ENCODE results near the gene CLTC.
"Not testable (repeated sequence)": the region's sequence is repeated elsewhere in the genome, so short reads cannot be mapped to it uniquely, and the experiment has no call there.

Gene CLTC

DNA sequence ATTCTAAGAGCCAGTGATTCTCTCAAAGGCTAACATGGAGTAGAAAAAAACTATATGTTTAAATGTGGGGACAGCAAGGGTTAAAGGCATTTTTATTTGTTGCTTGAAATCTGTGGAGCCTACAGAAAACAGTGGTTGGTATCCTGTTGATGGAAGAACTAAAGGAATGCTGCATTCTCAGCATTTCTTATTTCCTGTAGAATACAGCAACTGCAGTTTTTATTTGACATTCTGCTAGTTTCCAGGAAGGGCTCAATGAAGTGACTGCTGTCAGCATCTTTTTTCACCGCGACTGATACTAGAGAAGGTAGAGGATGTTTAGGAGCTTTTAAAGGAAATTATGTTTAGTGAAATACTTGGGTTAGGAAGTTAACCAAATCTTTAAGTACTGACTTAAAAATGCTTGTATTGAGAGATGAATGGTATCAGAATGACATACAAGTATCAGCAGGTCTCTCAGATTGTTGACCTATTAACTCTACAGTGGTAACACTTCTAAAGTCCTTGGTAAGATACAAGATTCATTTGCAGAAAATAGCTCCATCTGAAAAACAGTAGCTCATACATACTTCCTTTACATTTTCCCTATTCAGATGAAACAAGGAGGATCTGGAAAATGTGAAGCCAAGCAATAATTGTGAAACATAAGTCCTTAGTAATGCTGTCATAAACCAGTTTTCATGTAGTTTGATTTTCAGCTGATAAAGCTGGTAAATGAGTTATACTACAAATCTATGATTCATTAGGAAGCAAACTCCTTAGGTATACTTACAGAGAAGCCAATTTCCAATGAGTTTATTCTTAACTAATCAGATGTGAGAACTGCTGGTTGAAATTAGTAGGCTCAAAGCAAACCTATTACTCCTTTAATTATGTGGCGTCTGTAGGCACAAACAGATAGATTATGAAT, 15.2 kb downstream of the CLTC start:
- no peak for DNase-seq

- no peak for DNase-seq
These were observed 18.1 kb downstream of the CLTC start for GRCh38 chr17:59637611-59638310.

- DNase-seq: no peak
These were observed 18.9 kb downstream of the CLTC start for GRCh38 chr17:59638553-59638952.

DNA sequence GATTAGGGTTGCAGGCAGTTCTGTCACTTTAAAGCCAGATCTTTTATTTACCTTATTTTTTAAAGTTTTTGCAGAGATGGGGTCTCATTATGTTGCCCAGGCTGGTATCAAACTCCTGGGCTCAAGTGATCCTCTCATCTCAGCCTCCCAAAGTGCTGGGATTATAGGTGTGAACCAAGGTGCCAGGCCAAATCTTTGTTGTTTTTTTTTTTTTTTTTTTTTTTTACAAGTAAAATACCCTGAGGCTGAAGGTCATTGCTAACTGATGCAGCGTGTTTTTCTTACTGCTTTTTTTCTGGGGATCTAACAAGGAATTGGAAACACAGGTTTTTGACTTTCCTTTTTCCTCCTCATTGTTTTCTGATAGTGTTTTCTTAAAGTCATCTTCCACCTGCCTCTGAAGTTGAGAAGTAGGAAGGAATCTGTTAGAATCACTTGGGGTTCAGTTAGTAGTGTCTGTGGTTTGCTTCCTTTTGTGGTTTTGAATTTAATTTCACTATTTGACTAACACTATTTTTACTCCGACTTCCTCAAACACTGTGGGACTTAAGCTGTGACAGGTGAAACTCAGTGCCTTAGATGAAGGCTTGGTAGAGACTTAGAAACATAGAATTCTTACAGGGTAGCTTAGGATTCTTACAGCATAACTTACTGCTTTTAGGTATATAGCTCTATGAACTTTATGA, 22.2 kb downstream of the CLTC start:
- no peak for DNase-seq

- DNase-seq: no peak
These were observed 22.9 kb downstream of the CLTC start for GRCh38 chr17:59642565-59642964.

- DNase-seq: no peak
These were observed 23.8 kb downstream of the CLTC start for GRCh38 chr17:59643159-59644140.

DNA sequence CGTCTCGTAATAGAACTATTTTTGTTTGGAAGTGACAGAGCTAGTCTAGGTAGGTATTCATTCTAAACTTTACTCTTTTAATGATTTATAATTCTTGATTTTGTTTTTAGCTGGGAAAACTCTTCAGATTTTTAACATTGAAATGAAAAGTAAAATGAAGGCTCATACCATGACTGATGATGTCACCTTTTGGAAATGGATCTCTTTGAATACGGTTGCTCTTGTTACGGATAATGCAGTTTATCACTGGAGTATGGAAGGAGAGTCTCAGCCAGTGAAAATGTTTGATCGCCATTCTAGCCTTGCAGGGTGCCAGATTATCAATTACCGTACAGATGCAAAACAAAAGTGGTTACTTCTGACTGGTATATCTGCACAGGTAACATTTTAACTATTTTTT, 27.6 kb downstream of the CLTC start:
- DNase-seq: no peak

- no peak for DNase-seq
These were observed 30.2 kb downstream of the CLTC start for GRCh38 chr17:59649886-59650285.

GRCh38 chr17:59650642-59651041, 30.9 kb downstream of the CLTC start:
- DNase-seq: no peak

DNA sequence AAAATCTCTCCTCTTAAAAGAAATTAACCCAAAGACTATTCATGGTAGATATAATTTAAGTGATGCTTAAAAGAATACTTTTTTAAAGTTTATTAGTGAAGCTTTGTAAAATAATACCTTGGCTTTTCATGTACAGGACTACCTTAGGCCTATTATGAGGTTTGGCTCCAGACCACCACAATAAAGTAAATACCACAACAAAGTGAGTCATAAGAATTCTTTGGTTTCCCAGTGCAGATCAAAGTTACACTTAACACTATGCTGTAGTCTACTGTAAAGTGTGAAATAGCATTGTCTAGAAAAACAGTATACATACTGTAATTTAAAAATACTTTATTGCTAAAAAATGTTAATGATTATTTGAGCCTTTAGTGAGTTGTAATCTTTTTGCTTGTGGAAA, 31.7 kb downstream of the CLTC start:
- DNase-seq: no peak

DNA sequence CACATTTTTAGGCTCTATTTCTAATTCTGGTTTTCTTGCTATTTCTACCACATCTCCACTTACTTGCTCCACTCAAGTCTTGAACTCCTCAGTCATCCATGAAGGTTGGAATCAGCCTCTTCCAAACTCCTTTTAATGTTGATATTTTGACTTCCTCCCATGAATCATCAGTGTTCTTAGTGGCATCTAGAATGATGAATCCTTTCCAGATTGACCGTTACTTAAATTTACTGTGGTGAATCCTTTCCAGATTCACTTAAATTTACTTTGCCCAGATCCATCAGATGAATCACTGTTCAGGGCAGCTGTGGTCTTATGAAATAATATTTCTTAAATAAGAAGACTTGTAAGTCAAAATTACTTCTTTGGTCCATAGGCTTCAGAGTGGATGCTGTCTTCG, 32.4 kb downstream of the CLTC start:
- DNase-seq: no peak

DNA sequence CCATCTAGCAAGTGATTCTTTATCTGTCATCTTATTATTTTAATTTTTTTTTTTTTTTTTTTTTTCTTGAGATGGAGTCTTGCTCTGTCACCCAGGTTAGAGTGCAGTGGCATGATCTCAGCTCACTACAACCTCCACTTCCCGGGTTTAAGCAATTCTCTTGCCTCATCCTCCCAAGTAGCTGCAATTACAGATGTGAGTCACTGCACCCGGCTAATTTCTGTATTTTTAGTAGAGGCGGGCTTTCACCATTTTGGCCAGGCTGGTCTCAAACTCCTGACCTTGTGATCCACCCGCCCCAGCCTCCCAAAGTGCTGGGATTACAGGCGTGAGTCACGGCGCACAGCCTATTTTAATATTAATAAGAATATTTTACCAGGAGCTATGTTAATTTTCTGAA, 36.9 kb downstream of the CLTC start:
- DNase-seq: not testable (repeated sequence)

GRCh38 chr17:59666235-59666634, 46.5 kb downstream of the CLTC start:
- no peak for DNase-seq

- DNase-seq: no peak
These were observed 49.1 kb downstream of the CLTC start for GRCh38 chr17:59668816-59669215.

DNA sequence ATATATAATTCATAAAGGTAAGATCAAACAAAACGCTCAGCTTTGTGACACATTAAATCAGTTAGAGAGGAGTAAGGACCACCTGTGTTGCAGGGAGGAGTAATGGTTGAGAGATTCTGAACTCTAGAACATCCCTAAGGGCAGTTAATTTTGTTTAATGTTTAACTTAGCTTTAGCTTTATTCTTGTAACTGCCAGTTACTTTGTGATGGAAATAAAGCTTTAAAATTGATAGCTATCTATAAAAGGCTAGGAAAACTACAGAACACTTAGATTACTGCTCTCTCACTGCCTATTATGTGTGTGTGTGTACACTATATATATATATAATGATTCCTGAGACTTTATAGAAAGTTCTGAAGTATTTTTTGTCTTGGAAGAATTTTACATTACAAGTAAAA, 49.7 kb downstream of the CLTC start:
- no peak for DNase-seq

- DNase-seq: no peak
These were observed 50.2 kb downstream of the CLTC start for GRCh38 chr17:59669944-59670343.

GRCh38 chr17:59671386-59671785, 51.7 kb downstream of the CLTC start:
- no peak for DNase-seq

GRCh38 chr17:59675231-59675630, 55.5 kb downstream of the CLTC start:
- no peak for DNase-seq

DNA sequence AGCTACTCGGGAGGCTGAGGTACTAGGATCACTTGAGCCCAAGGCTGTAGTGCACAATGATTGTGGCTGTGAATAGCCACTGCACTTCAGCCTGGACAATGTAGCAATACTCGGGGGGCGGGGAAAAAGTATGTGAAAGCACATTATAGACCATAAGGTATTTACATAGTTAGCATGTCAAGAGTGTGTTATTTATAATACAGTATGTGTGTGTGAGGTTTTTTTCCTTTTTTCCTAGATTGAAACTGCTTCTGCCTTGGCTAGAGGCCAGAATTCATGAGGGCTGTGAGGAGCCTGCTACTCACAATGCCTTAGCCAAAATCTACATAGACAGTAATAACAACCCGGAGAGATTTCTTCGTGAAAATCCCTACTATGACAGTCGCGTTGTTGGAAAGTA, 57.0 kb downstream of the CLTC start:
- DNase-seq: no peak

DNA sequence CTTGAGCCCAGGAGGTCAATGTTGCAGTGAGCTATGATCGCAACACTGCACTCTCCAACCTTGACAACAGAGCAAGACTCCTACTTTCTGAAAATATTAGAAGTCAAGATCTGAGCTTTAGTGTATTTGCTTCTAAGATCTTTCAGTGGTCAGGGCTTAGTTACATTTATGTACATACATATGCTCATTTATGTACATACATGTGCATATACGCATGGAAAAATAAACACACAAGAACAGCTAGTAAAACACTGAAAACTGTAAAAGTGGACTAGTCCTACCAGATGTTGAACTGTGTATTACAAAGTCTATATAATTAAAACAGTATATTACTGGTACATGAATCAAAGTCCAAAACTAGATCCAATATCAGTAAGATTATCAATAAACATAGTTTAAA, 59.2 kb downstream of the CLTC start:
- DNase-seq: no peak

DNA sequence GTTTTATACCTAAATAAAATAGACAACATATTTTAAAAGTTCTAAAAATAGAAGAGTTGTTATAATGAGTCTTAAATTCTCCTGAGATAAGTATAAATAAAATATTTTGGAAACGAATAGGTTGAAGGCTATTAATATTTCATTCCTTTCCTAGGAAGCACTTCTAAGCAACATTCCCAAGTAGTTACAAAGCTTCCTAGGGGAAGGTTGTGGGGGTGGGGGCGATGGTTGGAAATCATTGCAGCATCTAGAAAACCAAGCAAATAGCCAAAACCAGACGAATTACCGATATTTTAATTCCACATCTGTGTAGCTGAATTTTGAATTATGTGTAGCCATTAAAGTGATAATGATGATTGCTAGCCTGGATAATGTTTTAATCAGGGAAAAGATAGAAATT, 60.6 kb downstream of the CLTC start:
- DNase-seq: no peak

DNA sequence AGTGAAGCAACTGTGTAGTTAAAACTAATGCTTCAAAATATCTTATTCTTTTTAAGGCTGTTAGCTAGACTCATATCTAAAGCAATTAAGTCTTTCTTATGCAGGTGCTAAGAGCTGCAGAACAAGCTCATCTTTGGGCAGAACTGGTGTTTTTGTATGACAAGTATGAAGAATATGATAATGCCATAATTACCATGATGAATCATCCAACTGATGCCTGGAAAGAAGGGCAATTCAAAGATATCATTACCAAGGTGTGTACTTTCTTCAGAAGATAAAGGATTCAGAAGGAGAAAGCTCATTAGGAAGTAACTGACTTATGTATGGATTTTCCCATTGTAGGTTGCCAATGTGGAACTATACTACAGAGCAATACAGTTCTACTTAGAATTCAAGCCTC, 63.6 kb downstream of the CLTC start:
- no peak for DNase-seq

DNA sequence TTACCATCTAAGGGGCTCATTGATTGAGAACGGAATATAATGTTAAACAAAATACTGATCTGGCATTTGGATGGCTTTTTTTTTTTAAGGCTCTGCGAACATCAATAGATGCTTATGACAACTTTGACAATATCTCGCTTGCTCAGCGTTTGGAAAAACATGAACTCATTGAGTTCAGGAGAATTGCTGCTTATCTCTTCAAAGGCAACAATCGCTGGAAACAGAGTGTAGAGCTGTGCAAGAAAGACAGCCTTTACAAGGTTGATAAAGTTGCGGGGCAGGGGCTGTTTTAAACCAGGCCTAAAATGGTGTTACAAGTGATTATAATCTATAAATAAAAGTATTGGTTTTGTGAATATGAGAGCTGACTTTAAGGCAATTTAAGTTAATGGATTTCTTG, 65.3 kb downstream of the CLTC start:
- DNase-seq: no peak
